ENCODE data around the gene FAM209B. TPM values are rescaled to one million over a fixed set of nuclear protein-coding genes. Genes with fewer than 3 reads are reported as not detected.
"Not testable (repeated sequence)": the region's sequence is repeated elsewhere in the genome, so short reads cannot be mapped to it uniquely, and the experiment has no call there.

The FAM209B gene
- polyA plus RNA-seq, 1 donor from 2014 or later: 1.1 TPM

- not testable (repeated sequence) for H3K27ac ChIP-seq (ENCODE audit: low read length); H3K9me3 ChIP-seq (ENCODE audit: low read length); H3K9me2 ChIP-seq (ENCODE audit: insufficient read depth, low read length); H3K4me3 ChIP-seq (ENCODE audit: low read length); H3K27me3 ChIP-seq (ENCODE audit: insufficient read depth, low read depth, low read length); H3F3A ChIP-seq (ENCODE audit: insufficient read depth, low read length, poor library complexity, severe bottlenecking); H2AFZ ChIP-seq (ENCODE audit: low read depth, low read length); H3K9ac ChIP-seq (ENCODE audit: low read length); H3K4me2 ChIP-seq (ENCODE audit: low read length); H3K79me2 ChIP-seq (replicated peaks; ENCODE audit: insufficient read depth, low read length); H3K36me3 ChIP-seq (ENCODE audit: insufficient read depth, low read length); H4K20me1 ChIP-seq (ENCODE audit: insufficient read depth)
Observed at GRCh38 chr20:56524444-56524843, 8.6 kb upstream of the FAM209B start, which contains the start of gene FAM209A. Gene FAM209A (plus strand): TSS chr20:56524744. CDS start chr20:56524809, 65 bp downstream.

DNA sequence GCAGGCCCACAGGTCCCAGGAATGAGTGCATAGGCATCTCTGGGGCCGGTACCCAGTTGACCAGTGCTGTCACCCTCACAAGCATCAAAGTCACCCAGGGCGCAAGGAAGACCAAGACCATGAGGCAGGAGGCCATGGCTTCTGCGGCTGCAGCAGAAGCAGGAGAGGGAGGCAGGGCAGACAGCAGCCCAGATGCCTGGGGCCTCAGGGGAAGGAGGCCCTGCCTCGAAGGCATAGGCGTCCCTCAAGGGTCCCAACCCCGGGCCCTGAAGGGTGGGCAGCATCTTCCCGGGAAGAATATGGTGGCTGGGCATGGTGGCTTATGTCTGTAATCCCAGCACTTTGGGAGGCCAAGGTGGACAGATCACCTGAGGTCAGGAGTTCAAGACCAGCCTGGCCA lies 5.5 kb upstream of the FAM209B start:
- Histone ChIP-seq H3K27me3 (ENCODE audit: insufficient read depth, low read depth, low read length) (no peaks in the 10 kb centered on the region), H3K4me2 (ENCODE audit: low read length) (no peak overlapping the region), H3K36me3 (ENCODE audit: insufficient read depth, low read length) (no peaks in the 10 kb centered on the region), H3K27ac (ENCODE audit: low read length) (no peak overlapping the region), H4K20me1 (ENCODE audit: insufficient read depth) (no peaks in the 10 kb centered on the region), H3K9me2 (ENCODE audit: insufficient read depth, low read length) (no peaks in the 10 kb centered on the region), H2AFZ (ENCODE audit: low read depth, low read length) (no peak overlapping the region), H3F3A (ENCODE audit: insufficient read depth, low read length, poor library complexity, severe bottlenecking) (no peaks in the 10 kb centered on the region), H3K79me2 (replicated peaks; ENCODE audit: insufficient read depth, low read length) (no peaks in the 10 kb centered on the region), H3K4me3 (ENCODE audit: low read length) (no peak overlapping the region), H3K9me3 (ENCODE audit: low read length) (no peaks in the 10 kb centered on the region), H3K9ac (ENCODE audit: low read length) (no peak overlapping the region)
- TF ChIP-seq EP300 (conservative IDR thresholded peaks at IDR 0.05; ENCODE audit: poor library complexity, severe bottlenecking) (no peak), POLR2AphosphoS5 (IDR thresholded peaks at IDR 0.05) (no peak), EZH2 (IDR thresholded peaks at IDR 0.05; ENCODE audit: borderline replicate concordance, insufficient read depth, low read length, poor library complexity, severe bottlenecking) (no peak), REST (IDR thresholded peaks at IDR 0.05; ENCODE audit: borderline replicate concordance) (no peak), RAD21 (conservative IDR thresholded peaks at IDR 0.05) (no peak), TAF1 (IDR thresholded peaks at IDR 0.05; ENCODE audit: low read depth) (no peak), MXI1 (conservative IDR thresholded peaks at IDR 0.05; ENCODE audit: poor library complexity, severe bottlenecking) (no peak)
- TF ChIP-seq, protein P1, sequence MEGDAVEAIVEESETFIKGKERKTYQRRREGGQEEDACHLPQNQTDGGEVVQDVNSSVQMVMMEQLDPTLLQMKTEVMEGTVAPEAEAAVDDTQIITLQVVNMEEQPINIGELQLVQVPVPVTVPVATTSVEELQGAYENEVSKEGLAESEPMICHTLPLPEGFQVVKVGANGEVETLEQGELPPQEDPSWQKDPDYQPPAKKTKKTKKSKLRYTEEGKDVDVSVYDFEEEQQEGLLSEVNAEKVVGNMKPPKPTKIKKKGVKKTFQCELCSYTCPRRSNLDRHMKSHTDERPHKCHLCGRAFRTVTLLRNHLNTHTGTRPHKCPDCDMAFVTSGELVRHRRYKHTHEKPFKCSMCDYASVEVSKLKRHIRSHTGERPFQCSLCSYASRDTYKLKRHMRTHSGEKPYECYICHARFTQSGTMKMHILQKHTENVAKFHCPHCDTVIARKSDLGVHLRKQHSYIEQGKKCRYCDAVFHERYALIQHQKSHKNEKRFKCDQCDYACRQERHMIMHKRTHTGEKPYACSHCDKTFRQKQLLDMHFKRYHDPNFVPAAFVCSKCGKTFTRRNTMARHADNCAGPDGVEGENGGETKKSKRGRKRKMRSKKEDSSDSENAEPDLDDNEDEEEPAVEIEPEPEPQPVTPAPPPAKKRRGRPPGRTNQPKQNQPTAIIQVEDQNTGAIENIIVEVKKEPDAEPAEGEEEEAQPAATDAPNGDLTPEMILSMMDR (IDR thresholded peaks at IDR 0.05; ENCODE audit: poor library complexity, severe bottlenecking): no peak

GRCh38 chr20:56537997-56538396 lies 5.0 kb downstream of the FAM209B start:
- Histone ChIP-seq H3F3A (ENCODE audit: insufficient read depth, low read length, poor library complexity, severe bottlenecking) (no peaks in the 10 kb centered on the region), H3K4me3 (ENCODE audit: low read length) (no peak overlapping the region), H3K36me3 (ENCODE audit: insufficient read depth, low read length) (no peaks in the 10 kb centered on the region), H3K27me3 (ENCODE audit: insufficient read depth, low read depth, low read length) (no peaks in the 10 kb centered on the region), H3K27ac (ENCODE audit: low read length) (no peak overlapping the region), H4K20me1 (ENCODE audit: insufficient read depth) (no peaks in the 10 kb centered on the region), H3K79me2 (replicated peaks; ENCODE audit: insufficient read depth, low read length) (no peaks in the 10 kb centered on the region), H3K9me2 (ENCODE audit: insufficient read depth, low read length) (no peaks in the 10 kb centered on the region), H3K4me2 (ENCODE audit: low read length) (no peak overlapping the region), H3K9ac (ENCODE audit: low read length) (no peak overlapping the region), H2AFZ (ENCODE audit: low read depth, low read length) (no peak overlapping the region), H3K9me3 (ENCODE audit: low read length) (no peaks in the 10 kb centered on the region)
- no peak for TF ChIP-seq MXI1 (conservative IDR thresholded peaks at IDR 0.05; ENCODE audit: poor library complexity, severe bottlenecking)
- TF ChIP-seq SMC3 (conservative IDR thresholded peaks at IDR 0.05; ENCODE audit: poor library complexity): no peak
- TF ChIP-seq EZH2 (IDR thresholded peaks at IDR 0.05; ENCODE audit: borderline replicate concordance, insufficient read depth, low read length, poor library complexity, severe bottlenecking): no peak
- TF ChIP-seq EP300 (conservative IDR thresholded peaks at IDR 0.05; ENCODE audit: poor library complexity, severe bottlenecking): no peak

All from neural cell (in vitro differentiated cells).